Measurements from ENCODE around the gene CNNM3. TPM values are rescaled to one million over a fixed set of nuclear protein-coding genes. Genes with fewer than 3 reads are reported as not detected.

CNNM3 gene
- total RNA-seq, 1 experiment from 2014 or later: 7.0 TPM

DNA sequence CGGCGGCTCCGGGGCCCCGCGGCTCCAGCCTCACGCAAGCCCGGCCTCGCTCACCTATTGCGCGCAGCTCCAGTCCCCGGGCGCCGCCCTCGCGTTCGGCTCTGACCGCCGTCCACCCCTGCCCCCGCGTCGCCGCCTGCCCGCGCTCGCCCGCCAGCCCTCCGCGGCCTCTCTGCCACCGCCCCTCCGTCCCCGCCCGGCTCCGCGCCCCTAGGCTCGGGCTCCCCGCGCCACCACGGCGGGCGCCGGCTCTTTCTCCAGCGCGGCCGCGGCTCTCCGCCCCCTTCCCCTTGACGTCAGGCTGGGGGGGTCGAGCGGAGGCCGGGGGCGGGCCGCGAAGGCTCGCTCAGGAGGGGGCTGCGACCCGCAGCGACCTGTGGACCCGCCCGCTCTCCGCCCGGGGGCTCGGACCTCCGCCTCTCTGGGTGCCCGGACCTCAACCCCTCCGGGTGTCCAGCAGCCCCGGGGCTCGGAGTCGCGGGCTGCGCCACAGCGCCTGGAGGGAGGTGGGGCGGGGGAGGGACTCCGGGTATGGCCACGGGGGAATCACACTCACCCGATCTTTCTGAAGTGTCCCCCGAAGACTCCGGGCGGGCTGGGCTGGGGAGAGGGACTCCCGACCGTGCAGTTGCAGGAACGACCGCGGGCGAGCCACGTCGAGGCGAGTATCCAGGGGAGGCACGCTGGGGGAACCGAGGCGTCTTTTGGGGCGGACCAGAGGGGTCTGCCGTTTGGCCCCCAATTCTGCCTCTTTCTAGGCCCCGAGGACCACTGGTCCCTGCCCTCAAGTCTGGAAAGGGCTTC, 54.0 kb downstream of the CNNM3 start, which contains the start of gene SEMA4C:
TSS of gene SEMA4C (minus strand) at position 259 of the 804 bp plus-strand sequence. CDS start 2,194 bp downstream, outside the sequence.
- peak within 1 kb of the TSS; percentile 80 for H3K9ac ChIP-seq (ENCODE audit: low read length)
- H3K4me1 ChIP-seq (ENCODE audit: low read length): peaks cover 25% of the 10 kb centered on the region
- peak within 1 kb of the TSS; percentile 95 for H2AFZ ChIP-seq (ENCODE audit: low read length)
- H3K27ac ChIP-seq (ENCODE audit: low read length): no peak within 1 kb of the TSS
- H3K4me2 ChIP-seq (ENCODE audit: low read depth, low read length, poor library complexity, severe bottlenecking): peak within 1 kb of the TSS; percentile 70
- no peaks in the 10 kb centered on the region for H3K79me2 ChIP-seq (ENCODE audit: low read length)
- H3K27me3 ChIP-seq (ENCODE audit: low read length): no peaks in the 10 kb centered on the region
- H3K36me3 ChIP-seq (ENCODE audit: insufficient read depth, low read length): no peaks in the 10 kb centered on the region
- H3K4me3 ChIP-seq (ENCODE audit: low read length): peak within 1 kb of the TSS; percentile 67
- H4K20me1 ChIP-seq (ENCODE audit: insufficient read depth, low read depth, low read length): no peaks in the 10 kb centered on the region; the same call in 1 of the 2 replicates
- no peak for DNase-seq
- no peaks in the 10 kb centered on the region for H3K9me2 ChIP-seq (replicated peaks; ENCODE audit: insufficient read depth, low read length)
- no peaks in the 10 kb centered on the region for H3K9me3 ChIP-seq (ENCODE audit: low read length)

DNA sequence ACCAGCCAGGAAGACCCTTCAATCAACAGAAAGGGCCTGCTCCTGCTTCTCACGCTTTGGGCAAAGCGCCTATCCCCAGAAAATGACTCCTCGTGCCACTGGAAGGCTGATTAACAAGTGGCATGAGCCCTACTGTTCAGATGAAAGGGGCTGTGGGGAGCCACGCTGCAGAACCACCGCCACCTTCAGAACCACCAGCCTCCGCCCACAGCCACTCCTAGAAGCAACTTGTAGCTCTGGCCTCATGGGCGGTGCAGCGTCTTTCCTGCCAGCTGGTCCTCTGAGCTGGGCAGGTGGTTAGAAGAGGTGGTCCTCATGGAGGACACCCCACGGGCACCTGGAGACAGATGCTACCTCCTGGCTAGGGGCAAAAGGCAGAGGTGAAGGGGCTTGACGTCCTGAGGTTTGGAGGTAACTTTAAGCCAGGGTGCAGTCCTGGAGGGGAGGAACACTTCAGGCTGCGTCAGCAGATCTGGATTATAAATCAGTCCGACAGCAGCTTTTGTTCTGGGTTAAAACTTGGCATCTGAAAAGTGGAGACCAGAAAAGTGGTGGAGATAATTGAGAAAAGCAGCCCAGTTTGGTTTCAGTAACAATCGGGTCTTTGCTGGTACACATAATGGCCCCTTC, 54.7 kb downstream of the CNNM3 start:
- no peaks in the 10 kb centered on the region for H3K79me2 ChIP-seq (ENCODE audit: low read length)
- H3K4me3 ChIP-seq (ENCODE audit: low read length): no peak overlapping the region
- no peak overlapping the region for H2AFZ ChIP-seq (ENCODE audit: low read length)
- H3K27me3 ChIP-seq (ENCODE audit: low read length): no peaks in the 10 kb centered on the region
- no peaks in the 10 kb centered on the region for H3K9me3 ChIP-seq (ENCODE audit: low read length)
- no peaks in the 10 kb centered on the region for H3K36me3 ChIP-seq (ENCODE audit: insufficient read depth, low read length)
- peaks cover 25% of the 10 kb centered on the region for H3K4me1 ChIP-seq (ENCODE audit: low read length)
- DNase-seq: no peak
- H3K27ac ChIP-seq (ENCODE audit: low read length): no peak overlapping the region
- no peak overlapping the region for H3K4me2 ChIP-seq (ENCODE audit: low read depth, low read length, poor library complexity, severe bottlenecking)
- H3K9ac ChIP-seq (ENCODE audit: low read length): no peak overlapping the region
- H3K9me2 ChIP-seq (replicated peaks; ENCODE audit: insufficient read depth, low read length): no peaks in the 10 kb centered on the region
- no peaks in the 10 kb centered on the region; the same call in 1 of the 2 replicates for H4K20me1 ChIP-seq (ENCODE audit: insufficient read depth, low read depth, low read length)

DNA sequence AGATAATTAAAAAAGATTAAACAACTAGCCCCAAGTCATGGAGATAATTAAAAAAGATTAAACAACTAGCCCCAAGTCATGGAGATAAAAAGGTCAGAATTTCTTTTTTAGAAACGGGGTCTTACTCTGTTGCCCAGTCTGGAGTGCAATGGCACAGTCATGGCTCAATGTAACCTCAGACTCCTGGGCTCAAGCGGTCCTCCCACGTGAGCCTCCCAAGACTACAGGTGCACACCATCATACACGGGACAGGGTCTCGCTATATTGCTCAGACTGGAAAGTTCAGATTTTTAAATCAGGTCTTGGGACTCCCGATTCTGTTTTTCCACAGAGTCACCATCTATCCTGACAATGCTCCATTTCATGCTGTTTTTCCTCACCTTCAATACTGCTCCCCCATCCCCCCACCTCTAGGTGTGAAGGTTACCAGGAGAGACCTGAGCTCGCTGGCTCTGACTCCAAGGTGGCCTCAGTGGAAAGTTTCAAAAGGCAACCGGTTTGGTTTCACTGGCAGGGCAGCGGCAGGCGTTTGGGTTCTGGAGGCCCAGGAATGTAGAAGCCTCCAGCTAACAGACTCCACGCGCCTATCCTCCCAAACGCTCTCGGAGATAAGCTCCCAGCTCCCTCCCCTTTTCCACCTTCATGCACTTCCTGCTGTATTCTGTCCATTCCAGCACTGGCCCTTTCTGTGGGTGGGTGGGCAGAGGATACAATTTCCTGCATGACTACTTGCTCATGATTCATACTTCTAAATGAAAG, 56.7 kb downstream of the CNNM3 start:
- Histone ChIP-seq H3K4me2 (ENCODE audit: low read depth, low read length, poor library complexity, severe bottlenecking) (no peak overlapping the region), H4K20me1 (ENCODE audit: insufficient read depth, low read depth, low read length) (no peaks in the 10 kb centered on the region; the same call in 1 of the 2 replicates), H2AFZ (ENCODE audit: low read length) (no peak overlapping the region), H3K4me3 (ENCODE audit: low read length) (no peak overlapping the region), H3K79me2 (ENCODE audit: low read length) (no peaks in the 10 kb centered on the region), H3K9me3 (ENCODE audit: low read length) (no peaks in the 10 kb centered on the region), H3K9ac (ENCODE audit: low read length) (no peak overlapping the region), H3K27me3 (ENCODE audit: low read length) (no peaks in the 10 kb centered on the region), H3K36me3 (ENCODE audit: insufficient read depth, low read length) (no peaks in the 10 kb centered on the region), H3K4me1 (ENCODE audit: low read length) (peaks cover 14% of the 10 kb centered on the region), H3K27ac (ENCODE audit: low read length) (no peak overlapping the region), H3K9me2 (replicated peaks; ENCODE audit: insufficient read depth, low read length) (no peaks in the 10 kb centered on the region)
- no peak for DNase-seq

DNA sequence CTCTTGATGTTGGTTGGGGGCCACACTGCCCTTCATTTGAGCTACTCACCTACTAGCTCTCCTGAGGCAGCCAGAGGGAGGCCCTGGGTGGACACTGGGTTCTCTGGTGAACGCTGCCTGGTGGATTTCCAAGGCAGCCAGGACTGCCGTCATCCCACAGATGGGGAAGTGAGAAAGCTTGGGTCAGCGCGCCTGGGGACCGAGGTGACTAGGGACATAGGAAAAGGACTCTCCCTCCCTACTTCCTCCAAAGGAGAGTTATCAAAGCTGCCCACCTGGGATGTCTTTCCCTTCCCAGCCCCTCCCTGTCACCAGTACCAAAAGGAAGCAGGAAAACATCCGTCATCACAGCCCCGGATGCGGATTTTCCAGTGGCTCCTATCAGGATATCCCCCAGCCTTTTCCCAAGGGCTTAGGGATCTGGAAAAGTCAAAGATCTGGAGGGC, 57.6 kb downstream of the CNNM3 start:
- Histone ChIP-seq H3K4me1 (ENCODE audit: low read length) (peaks cover 14% of the 10 kb centered on the region), H2AFZ (ENCODE audit: low read length) (no peak overlapping the region), H3K27me3 (ENCODE audit: low read length) (no peaks in the 10 kb centered on the region), H3K9me2 (replicated peaks; ENCODE audit: insufficient read depth, low read length) (no peaks in the 10 kb centered on the region), H3K4me3 (ENCODE audit: low read length) (peak overlapping the region; percentile 9; the same call in 1 of the 2 replicates), H4K20me1 (ENCODE audit: insufficient read depth, low read depth, low read length) (no peaks in the 10 kb centered on the region; the same call in 1 of the 2 replicates), H3K27ac (ENCODE audit: low read length) (no peak overlapping the region), H3K9ac (ENCODE audit: low read length) (no peak overlapping the region), H3K9me3 (ENCODE audit: low read length) (no peaks in the 10 kb centered on the region), H3K4me2 (ENCODE audit: low read depth, low read length, poor library complexity, severe bottlenecking) (peak overlapping the region; percentile 27), H3K36me3 (ENCODE audit: insufficient read depth, low read length) (no peaks in the 10 kb centered on the region), H3K79me2 (ENCODE audit: low read length) (no peaks in the 10 kb centered on the region)
- DNase-seq: no peak

DNA sequence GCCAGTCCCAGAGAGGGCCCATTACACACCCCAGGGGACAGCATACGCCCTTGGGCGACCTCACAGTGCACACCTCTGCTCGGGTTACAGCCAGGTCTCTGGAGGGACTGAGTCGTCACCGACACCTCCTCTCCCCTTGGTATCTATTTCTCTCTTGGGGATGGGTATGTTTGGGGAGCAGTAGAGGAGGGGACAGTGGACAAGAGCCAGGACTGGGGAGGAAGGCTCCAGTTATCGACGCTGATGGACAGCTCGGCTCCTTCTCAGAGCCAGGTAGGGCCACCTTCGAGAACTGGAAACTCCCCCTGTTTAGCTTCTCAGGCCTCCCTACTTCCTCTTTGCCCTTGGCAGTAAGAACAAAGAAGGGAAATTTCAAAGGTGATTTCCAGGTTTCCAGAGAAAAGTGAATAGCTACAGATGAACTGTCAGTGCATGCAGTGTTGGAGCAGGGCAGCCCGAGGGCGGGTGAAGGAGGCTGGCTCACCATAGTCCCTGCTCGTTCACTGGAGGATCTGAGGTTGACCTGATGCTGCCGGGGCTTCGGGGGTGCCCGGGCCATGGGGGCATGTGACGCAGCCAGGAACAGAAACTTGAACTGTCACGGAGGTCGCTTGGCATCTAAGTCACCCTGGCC, 58.2 kb downstream of the CNNM3 start:
- Histone ChIP-seq H3K9me2 (replicated peaks; ENCODE audit: insufficient read depth, low read length) (no peaks in the 10 kb centered on the region), H3K4me2 (ENCODE audit: low read depth, low read length, poor library complexity, severe bottlenecking) (peak overlapping the region; percentile 27), H3K9ac (ENCODE audit: low read length) (no peak overlapping the region), H3K9me3 (ENCODE audit: low read length) (no peaks in the 10 kb centered on the region), H3K4me1 (ENCODE audit: low read length) (peaks cover 14% of the 10 kb centered on the region), H3K4me3 (ENCODE audit: low read length) (peak overlapping the region; percentile 9; the same call in 1 of the 2 replicates), H4K20me1 (ENCODE audit: insufficient read depth, low read depth, low read length) (no peaks in the 10 kb centered on the region; the same call in 1 of the 2 replicates), H3K27me3 (ENCODE audit: low read length) (no peaks in the 10 kb centered on the region), H2AFZ (ENCODE audit: low read length) (no peak overlapping the region), H3K36me3 (ENCODE audit: insufficient read depth, low read length) (no peaks in the 10 kb centered on the region), H3K27ac (ENCODE audit: low read length) (no peak overlapping the region), H3K79me2 (ENCODE audit: low read length) (no peaks in the 10 kb centered on the region)
- peak; percentile 59 for DNase-seq

DNA sequence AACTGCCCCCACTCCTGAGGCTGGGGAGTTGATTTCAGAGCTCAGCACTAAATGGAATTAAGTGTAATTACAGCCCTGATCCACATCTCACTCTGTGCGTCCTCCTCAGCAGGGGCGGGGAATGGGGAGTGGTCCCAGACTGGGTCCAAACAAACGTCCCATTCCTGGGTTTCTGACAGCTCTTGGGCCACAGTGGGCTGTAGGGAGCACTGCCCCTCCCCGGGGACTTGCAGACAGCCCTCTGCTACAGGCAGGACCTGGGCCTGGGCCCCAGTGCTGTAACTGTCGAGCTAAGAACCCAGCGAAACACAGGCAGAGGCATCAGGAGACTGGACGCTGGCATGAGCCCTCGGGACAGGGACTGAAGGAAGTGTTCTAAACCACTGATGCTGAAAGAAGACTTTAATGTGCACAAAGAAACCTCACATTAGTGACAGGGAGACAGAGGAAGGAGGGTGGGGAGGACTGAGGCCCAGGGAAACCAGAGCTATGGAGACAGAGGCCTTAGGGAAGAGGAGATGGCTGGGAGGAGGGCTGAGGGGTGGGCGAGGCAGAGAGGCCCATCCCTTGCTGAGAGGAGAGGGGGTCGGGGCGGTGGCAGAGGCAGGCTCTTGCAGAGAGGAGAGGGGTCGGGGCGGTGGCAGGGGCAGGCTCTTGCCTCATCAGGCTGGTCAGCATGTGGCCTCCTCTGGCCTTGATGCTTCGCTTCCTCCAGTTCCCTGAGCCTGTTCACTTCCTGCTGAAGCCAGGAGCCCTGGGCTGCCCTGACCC, 59.6 kb downstream of the CNNM3 start:
- H3K9me3 ChIP-seq (ENCODE audit: low read length): no peaks in the 10 kb centered on the region
- H3K27me3 ChIP-seq (ENCODE audit: low read length): no peaks in the 10 kb centered on the region
- H3K4me1 ChIP-seq (ENCODE audit: low read length): peaks cover 14% of the 10 kb centered on the region
- H3K9me2 ChIP-seq (replicated peaks; ENCODE audit: insufficient read depth, low read length): no peaks in the 10 kb centered on the region
- no peaks in the 10 kb centered on the region for H3K36me3 ChIP-seq (ENCODE audit: insufficient read depth, low read length)
- no peak overlapping the region for H2AFZ ChIP-seq (ENCODE audit: low read length)
- no peaks in the 10 kb centered on the region; the same call in 1 of the 2 replicates for H4K20me1 ChIP-seq (ENCODE audit: insufficient read depth, low read depth, low read length)
- no peak overlapping the region for H3K27ac ChIP-seq (ENCODE audit: low read length)
- H3K9ac ChIP-seq (ENCODE audit: low read length): no peak overlapping the region
- no peak overlapping the region for H3K4me3 ChIP-seq (ENCODE audit: low read length)
- no peaks in the 10 kb centered on the region for H3K79me2 ChIP-seq (ENCODE audit: low read length)
- H3K4me2 ChIP-seq (ENCODE audit: low read depth, low read length, poor library complexity, severe bottlenecking): no peak overlapping the region
- no peak for DNase-seq

DNA sequence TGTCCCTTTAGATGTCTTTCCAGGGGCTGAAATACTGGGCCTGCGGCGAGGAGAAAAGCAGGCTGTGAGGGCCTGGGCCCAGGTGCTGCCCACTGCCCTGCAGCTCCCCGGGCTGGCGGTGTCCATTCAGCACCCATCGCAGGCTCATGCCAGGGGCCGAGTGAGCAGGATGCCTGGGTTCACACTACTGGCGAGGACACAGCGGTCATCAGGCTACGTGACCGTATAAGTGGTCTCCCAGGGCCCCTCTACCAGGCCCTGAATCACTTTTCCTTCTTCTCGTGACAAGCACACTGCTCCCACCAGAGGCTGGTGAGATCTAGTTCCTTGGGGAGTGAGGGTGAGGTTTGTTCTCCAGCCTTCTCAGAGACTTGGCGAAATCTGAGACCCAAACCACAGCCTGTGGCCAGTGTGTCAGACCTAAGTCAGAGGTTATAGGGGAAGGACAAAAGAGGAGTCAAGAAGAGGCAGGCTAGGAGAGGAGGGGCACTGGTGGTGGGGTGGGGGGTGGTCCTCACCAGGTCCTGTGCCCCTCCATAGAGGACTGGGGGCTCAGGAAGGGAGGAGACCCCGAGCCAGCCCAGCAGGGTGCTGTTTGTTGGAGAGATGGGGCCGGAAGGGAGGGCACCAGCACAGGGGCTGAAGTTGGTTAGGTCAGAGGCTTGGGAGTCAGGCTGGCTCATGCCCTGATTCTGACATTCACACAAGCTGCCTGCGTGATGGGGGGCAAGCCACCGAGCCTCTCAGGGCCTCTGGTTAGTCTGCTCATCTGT, 60.4 kb downstream of the CNNM3 start:
- no peaks in the 10 kb centered on the region for H3K9me2 ChIP-seq (replicated peaks; ENCODE audit: insufficient read depth, low read length)
- no peak overlapping the region for H3K27ac ChIP-seq (ENCODE audit: low read length)
- no peaks in the 10 kb centered on the region; the same call in 1 of the 2 replicates for H4K20me1 ChIP-seq (ENCODE audit: insufficient read depth, low read depth, low read length)
- no peak overlapping the region for H2AFZ ChIP-seq (ENCODE audit: low read length)
- no peak for DNase-seq
- no peak overlapping the region for H3K4me2 ChIP-seq (ENCODE audit: low read depth, low read length, poor library complexity, severe bottlenecking)
- H3K9ac ChIP-seq (ENCODE audit: low read length): no peak overlapping the region
- no peaks in the 10 kb centered on the region for H3K27me3 ChIP-seq (ENCODE audit: low read length)
- no peak overlapping the region for H3K4me3 ChIP-seq (ENCODE audit: low read length)
- no peaks in the 10 kb centered on the region for H3K79me2 ChIP-seq (ENCODE audit: low read length)
- no peaks in the 10 kb centered on the region for H3K36me3 ChIP-seq (ENCODE audit: insufficient read depth, low read length)
- no peaks in the 10 kb centered on the region for H3K9me3 ChIP-seq (ENCODE audit: low read length)
- peaks cover 14% of the 10 kb centered on the region for H3K4me1 ChIP-seq (ENCODE audit: low read length)
